ENCODE measurements around the gene ZBTB8B.

Gene ZBTB8B

GRCh38 chr1:32487182-32487581, 22.3 kb downstream of the ZBTB8B start:
- no peak for DNase-seq (ENCODE audit: low read depth)
- no peak for TF ChIP-seq CTCF (conservative IDR thresholded peaks at IDR 0.05; ENCODE audit: low read depth, low read length)
- H3K4me3 ChIP-seq (ENCODE audit: low read depth, low read length): no peak overlapping the region

GRCh38 chr1:32489774-32490454, 25.0 kb downstream of the ZBTB8B start:
- H3K4me3 ChIP-seq (ENCODE audit: low read depth, low read length): no peak overlapping the region
- DNase-seq (ENCODE audit: low read depth): no peak
- TF ChIP-seq CTCF (conservative IDR thresholded peaks at IDR 0.05; ENCODE audit: low read depth, low read length): no peak

- no peak for TF ChIP-seq CTCF (conservative IDR thresholded peaks at IDR 0.05; ENCODE audit: low read depth, low read length)
- H3K4me3 ChIP-seq (ENCODE audit: low read depth, low read length): no peak overlapping the region
- no peak for DNase-seq (ENCODE audit: low read depth)
These were observed 26.5 kb downstream of the ZBTB8B start for GRCh38 chr1:32491386-32491785.

DNA sequence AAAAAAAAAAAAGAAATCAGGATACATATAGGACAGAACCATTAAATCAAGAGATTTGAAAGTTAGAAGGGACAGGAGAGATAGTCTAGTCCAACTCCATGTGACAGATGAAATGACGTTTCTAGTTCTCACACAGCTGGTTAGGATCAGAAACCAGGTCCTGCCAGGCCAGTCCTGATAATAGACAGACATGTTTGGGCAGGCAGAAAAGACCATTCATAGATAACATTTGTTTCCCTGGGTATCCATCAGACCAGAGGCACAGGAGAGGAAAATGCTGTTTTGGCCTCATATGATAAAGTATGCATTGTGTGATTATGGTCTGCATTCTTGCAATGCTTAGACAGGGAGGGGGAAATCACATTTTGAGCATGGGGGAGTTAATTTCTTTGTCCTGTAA, 29.3 kb downstream of the ZBTB8B start:
- no peak overlapping the region for H3K4me3 ChIP-seq (ENCODE audit: low read depth, low read length)
- peak; percentile 34 for DNase-seq (ENCODE audit: low read depth)
- TF ChIP-seq CTCF (conservative IDR thresholded peaks at IDR 0.05; ENCODE audit: low read depth, low read length): no peak

- DNase-seq (ENCODE audit: low read depth): no peak
- no peak overlapping the region for H3K4me3 ChIP-seq (ENCODE audit: low read depth, low read length)
- no peak for TF ChIP-seq CTCF (conservative IDR thresholded peaks at IDR 0.05; ENCODE audit: low read depth, low read length)
These were observed 30.0 kb downstream of the ZBTB8B start for GRCh38 chr1:32494711-32495337.

GRCh38 chr1:32496127-32496526, 31.3 kb downstream of the ZBTB8B start:
- DNase-seq (ENCODE audit: low read depth): peak; percentile 83
- no peak for TF ChIP-seq CTCF (conservative IDR thresholded peaks at IDR 0.05; ENCODE audit: low read depth, low read length)
- H3K4me3 ChIP-seq (ENCODE audit: low read depth, low read length): no peak overlapping the region

- H3K4me3 ChIP-seq (ENCODE audit: low read depth, low read length): no peak overlapping the region
- no peak for TF ChIP-seq CTCF (conservative IDR thresholded peaks at IDR 0.05; ENCODE audit: low read depth, low read length)
- no peak for DNase-seq (ENCODE audit: low read depth)
These were observed 33.9 kb downstream of the ZBTB8B start for GRCh38 chr1:32498751-32499150.

Measured in choroid plexus epithelial cell (primary cell).